NCI-H2029 treated with DMSO at 0.1 percent for 48 hours (cell line): ENCODE data around the gene PF4V1.
A peak's percentile ranks its signal among the peaks of the same experiment; 100 is the strongest.

Experiments used
- DNase-seq: peaks from one replicate; lab custom pipeline; 2025; lab: John Stamatoyannopoulos, UW

Gene PF4V1

DNA sequence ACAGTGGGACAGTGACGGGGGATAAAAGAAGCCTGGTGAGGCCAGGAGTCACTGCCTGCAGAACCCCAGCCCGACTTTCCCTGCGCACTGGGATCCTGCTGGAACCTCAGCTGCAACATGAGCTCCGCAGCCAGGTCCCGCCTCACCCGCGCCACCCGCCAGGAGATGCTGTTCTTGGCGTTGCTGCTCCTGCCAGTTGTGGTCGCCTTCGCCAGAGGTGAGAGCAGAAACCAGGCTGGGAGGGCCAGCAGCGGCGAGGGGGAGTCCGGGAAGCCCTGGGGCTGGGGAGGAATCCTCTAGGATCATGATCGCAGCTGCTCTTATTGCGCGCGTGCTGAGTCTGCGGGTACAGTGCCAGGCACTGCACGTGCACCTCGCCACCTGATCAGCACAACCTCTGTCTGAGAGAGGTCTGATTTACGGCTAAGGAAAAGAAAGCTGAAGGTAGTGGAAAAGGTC lies at the start of gene PF4V1:
Gene PF4V1 (plus strand): TSS at position 51 of the 459 bp plus-strand sequence. CDS start 67 bp downstream, at position 118.
- DNase-seq = no peak

- DNase-seq = no peak
These were observed 42.9 kb upstream of the PF4V1 start for GRCh38 chr4:73810191-73810590.

DNA sequence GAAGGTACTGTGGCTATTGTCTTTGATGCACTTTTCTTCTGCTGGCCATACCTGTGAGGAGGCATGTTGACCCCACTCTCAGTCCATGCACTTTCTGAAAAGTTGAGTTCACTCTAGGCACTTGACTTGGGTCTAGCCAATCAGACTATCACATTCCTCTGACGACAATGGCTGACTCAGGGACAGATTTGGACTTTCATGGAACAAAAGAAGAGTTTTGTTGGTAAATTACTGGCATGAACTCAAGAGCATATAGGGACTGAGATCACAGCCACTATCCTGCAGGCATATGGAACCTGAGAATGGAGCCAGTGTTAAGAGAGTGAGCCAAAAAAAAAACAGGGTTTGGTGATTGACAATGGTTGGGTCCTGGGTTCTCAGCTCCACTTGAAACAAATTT lies 41.3 kb upstream of the PF4V1 start:
- no peak for DNase-seq

DNA sequence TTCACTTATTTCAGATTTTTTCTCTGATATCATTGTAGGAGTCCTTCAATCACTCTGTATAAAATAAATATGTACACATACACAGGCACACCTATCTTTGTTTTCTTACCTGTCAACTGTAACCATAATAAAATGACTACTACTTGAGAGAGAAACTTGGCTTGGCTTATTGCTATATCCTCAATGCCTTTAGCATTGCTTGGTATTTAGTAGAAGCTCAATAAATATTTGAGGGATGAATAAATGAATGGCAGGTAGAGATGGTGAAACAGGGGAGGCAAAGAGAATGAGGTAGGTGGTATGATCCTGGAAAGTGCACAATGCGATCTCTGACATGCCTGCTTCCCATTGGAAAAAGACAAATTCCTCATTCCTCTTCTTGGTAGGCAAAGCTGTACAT lies 38.4 kb upstream of the PF4V1 start:
- DNase-seq = peak; percentile 8

GRCh38 chr4:73815145-73815544 lies 38.0 kb upstream of the PF4V1 start:
- peak; percentile 42 for DNase-seq

DNA sequence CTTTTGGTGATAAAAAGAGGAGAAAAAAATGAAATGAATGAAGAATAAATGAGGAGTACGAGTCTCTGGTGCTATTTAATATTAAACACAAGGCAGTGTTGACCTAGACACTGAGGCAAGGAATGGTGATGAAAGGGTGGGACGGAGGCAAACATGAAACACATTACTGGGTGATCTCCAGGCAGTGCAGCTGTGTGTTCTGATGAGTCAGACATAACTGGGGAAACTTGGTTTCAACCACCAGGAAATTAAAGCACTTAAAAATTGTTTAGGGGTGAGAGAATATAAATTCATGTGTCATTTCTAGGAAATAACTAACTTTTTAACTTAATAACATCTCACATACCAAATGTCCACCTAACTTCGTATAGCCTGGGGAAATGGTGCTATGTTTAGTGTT lies 36.3 kb upstream of the PF4V1 start:
- no peak for DNase-seq

DNA sequence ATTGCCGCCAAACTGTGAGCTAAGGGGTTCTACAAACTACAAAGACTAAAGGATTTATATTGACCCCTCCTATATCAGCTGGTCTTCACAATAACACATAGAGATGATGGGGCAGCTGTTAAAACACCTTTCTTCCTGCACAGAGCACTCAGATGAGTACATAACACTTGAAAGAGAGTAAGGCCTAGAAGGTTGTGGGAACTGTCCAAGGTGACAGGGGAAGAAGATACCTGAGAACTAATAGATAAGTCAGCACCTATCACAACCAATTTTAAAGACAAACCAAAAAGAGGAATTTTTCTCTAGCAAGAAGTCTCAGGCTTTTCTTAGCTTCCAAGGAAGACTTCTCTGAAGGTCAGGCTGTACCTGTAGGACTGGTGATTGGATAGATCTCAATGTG lies 35.8 kb upstream of the PF4V1 start:
- no peak for DNase-seq

GRCh38 chr4:73821325-73821724 lies 31.8 kb upstream of the PF4V1 start:
- DNase-seq = no peak

DNA sequence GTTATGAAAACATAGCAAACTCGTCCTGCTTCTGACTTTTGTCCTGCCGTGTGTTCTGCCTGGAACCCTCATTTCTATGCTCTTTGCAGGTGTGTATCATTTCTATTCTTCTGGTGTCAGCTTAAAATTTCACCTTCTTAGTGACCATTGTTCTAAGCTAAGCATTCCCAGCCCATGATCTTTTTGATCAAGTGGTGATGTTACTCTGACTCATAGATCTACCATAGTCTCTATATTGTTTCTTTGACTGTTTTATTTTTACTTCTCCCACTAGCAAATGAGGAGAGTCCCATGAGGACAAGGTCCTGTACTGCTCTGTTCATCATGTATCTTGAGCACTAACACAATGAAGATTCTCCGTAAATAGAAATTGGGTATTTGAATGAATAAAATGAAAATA lies 30.7 kb upstream of the PF4V1 start:
- DNase-seq = no peak

GRCh38 chr4:73822812-73823504 lies 30.1 kb upstream of the PF4V1 start:
- no peak for DNase-seq

- no peak for DNase-seq
These were observed 29.3 kb upstream of the PF4V1 start for GRCh38 chr4:73823760-73824159.

GRCh38 chr4:73828956-73829355 lies 24.1 kb upstream of the PF4V1 start:
- no peak for DNase-seq

DNA sequence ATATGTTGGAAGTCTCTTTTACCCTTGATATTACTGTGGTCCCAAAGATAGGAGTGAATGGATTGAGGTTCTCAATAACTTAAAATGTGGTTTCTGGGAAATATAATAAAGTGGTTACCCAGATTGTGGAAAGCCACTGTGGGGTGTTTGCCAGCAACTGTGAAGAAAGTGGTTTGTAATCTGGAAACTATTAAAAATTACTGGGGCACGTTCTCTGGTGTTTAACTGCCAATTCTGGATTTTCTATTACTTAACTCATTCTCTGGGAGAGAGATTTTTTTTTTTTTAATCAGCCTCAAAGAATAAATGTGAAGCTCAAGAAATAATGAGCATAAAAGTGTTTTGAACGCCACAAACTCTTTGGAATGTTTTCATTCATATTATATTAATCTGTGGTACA lies 21.5 kb upstream of the PF4V1 start:
- no peak for DNase-seq

GRCh38 chr4:73832651-73833237 lies 20.4 kb upstream of the PF4V1 start:
- no peak for DNase-seq

- no peak for DNase-seq
These were observed 16.5 kb upstream of the PF4V1 start, which contains the start of gene CXCL6 for GRCh38 chr4:73836373-73837279. Gene CXCL6 (plus strand): TSS chr4:73836678. CDS start chr4:73836751, 73 bp downstream.

DNA sequence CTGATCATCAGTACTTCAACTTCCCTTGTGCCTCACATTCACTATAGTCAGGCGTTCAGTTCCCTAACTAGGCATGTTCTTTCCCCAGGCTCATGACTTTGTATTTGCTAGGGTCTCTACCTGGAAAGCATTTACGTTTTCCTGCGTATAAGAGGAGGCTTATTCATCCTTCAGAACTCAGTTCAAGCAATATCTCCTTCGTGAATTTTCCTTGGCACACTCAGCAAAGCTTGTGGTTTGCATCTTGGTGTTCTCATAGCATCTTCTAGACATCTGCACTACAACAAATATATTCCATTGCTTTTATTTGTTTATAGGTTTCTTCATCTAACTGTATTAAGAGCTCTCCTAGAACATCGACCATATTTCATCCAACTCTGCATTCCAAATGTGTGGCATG lies 14.0 kb upstream of the PF4V1 start:
- no peak for DNase-seq

DNA sequence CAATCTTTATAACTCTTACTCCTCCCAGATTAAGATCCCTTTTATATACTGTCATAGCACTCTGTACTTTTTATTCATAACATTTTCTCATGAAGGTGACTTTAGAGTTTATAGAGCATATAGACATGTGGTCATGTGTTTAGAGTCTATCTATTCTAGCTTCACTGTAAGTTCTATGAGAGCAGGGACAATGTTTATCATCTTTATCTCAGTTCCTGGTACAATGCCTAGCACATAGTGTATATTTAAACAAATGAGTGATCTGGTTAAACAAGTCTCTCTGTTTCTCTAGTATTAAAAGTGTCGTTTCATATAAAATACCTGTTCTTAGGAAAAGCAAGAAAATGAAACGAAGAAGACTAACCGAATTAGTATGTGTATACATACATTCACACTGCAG lies 13.4 kb upstream of the PF4V1 start:
- no peak for DNase-seq

DNA sequence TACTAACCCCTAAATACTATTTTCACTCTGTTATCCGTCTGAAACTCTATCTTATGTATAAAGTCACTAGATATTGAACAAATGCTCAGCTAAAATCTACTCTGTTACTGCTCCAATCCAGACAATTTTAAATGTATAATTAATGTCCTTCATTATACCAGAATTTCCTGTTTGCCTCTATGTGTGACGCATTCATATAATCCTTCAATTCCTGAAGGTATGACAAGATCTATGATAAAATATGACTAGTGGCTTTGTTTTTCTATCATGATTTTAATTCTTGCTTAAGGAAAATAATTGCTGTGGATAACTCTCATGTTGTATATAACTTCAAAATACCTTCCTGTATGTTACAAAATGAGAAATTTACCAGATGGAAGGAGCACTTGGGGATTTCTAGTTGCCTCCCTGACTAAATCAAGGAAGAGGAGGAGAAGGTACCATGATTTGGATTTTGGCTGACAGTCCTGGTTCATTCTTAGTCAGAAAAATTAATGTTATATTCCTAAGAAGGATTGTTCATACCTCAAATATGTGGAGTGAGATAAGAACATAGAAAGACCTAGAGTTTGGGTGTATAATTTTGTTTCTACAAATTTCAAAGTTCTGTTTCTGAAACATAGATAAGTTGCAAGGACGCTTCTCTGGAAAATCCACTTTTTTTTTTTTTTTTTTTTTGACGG lies 11.7 kb upstream of the PF4V1 start:
- no peak for DNase-seq

DNA sequence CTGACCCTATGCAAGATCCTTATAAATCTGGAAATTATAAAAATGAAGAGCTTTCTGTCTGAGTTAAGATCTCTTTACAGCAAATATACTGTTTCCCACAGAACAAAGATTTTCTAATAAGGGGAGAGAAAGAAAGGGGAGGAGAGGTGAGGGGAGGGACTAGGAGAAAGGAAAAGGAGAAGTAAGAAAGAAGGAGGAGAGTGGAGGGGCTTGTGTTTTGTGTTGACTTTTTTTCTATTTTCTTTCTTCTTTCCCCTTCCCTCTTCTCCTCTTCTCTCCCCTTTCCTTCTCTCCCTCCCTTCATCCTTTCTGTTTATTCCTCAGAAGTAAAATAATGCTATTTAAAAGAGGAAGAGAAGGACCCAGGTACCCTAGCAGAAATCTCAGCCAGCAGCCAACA lies 10.4 kb upstream of the PF4V1 start:
- no peak for DNase-seq

DNA sequence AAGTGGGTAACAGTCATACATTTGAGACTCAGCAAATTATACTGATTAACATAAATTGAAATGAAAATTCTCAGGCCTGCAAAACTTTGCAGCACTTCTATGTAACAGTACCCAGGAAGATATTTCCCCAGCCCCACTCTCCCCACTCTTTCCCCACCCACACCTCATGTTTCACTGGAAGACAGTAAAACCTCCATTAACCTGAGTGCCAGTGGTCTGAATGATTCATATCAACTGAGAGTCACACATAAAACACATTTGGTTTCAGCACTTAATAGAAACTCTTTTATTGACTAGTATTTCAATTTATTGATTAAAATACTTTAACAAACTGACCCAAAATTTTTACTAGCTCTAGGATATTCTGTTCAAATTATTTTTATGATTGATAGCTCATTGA lies 9.7 kb upstream of the PF4V1 start:
- no peak for DNase-seq

DNA sequence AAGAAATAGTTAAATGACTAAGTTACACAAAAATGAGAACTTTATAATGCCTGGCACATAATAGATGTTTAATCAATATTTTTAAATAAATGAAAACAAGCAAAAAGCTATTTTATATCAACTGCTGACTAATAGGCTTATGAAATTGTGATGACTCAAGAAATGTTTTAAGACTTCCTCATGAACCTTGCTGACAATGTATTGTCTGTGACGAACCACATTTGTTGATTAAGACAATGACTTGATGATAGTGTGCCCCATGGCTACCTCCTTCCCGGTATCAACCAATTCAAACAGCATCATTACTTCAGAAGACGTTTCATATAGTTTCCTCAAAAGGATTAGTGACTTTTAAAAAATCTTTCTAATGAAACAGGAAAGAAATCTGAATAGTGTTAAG lies 8.8 kb upstream of the PF4V1 start:
- no peak for DNase-seq

DNA sequence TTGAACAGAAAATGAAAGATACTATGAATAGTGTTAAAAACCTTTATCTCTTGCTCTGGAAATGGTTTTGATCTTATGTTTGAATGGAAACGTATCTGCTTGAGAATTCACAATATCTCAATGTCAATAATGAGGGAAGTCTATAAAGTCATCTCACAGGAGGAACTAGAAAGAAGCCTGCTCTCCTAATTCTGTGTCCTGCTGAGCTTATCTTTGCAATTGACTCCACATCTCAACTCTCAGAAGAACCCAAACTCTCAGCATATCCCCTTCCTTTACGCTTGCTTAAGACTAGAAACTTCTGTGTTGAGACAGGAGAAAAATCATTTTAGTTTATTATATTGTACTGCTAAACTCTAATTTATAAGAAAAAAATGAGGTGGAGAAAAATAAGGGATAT lies 8.3 kb upstream of the PF4V1 start:
- DNase-seq = no peak
